Fibroblast of skin of right biceps (primary cell): ENCODE data around the gene ADCY7.

Experiments used
- DNase-seq: peaks from one replicate; pipeline ENCODE4 v3.0.0-alpha.2; 2013

The ADCY7 gene

GRCh38 chr16:50269061-50269705 lies 2.8 kb downstream of the ADCY7 start:
- DNase-seq = no peak

- no peak for DNase-seq
These were observed 3.6 kb downstream of the ADCY7 start for GRCh38 chr16:50269769-50270509.

- no peak for DNase-seq
These were observed 4.3 kb downstream of the ADCY7 start for GRCh38 chr16:50270510-50271147.

- no peak for DNase-seq
These were observed 5.0 kb downstream of the ADCY7 start for GRCh38 chr16:50271148-50272041.

- DNase-seq = no peak
These were observed 5.8 kb downstream of the ADCY7 start for GRCh38 chr16:50272111-50272571.

- no peak for DNase-seq
These were observed 6.5 kb downstream of the ADCY7 start for GRCh38 chr16:50272687-50273381.

GRCh38 chr16:50273382-50273690 lies 7.0 kb downstream of the ADCY7 start:
- no peak for DNase-seq

GRCh38 chr16:50273888-50274325 lies 7.6 kb downstream of the ADCY7 start:
- no peak for DNase-seq

- DNase-seq = no peak
These were observed 8.2 kb downstream of the ADCY7 start for GRCh38 chr16:50274326-50275097.

- no peak for DNase-seq
These were observed 8.7 kb downstream of the ADCY7 start for GRCh38 chr16:50275098-50275415.

- no peak for DNase-seq
These were observed 9.3 kb downstream of the ADCY7 start for GRCh38 chr16:50275428-50276325.

GRCh38 chr16:50276326-50276640 lies 9.9 kb downstream of the ADCY7 start:
- DNase-seq = no peak

- DNase-seq = no peak
These were observed 10.6 kb downstream of the ADCY7 start for GRCh38 chr16:50276801-50277555.

GRCh38 chr16:50278251-50278650 lies 11.9 kb downstream of the ADCY7 start:
- no peak for DNase-seq

- DNase-seq = no peak
These were observed 13.1 kb downstream of the ADCY7 start for GRCh38 chr16:50279504-50279865.

GRCh38 chr16:50280932-50281331 lies 14.6 kb downstream of the ADCY7 start:
- no peak for DNase-seq

GRCh38 chr16:50281391-50282009 lies 15.1 kb downstream of the ADCY7 start:
- no peak for DNase-seq

- DNase-seq = peak; percentile 11
These were observed 15.7 kb downstream of the ADCY7 start for GRCh38 chr16:50282010-50282538.

GRCh38 chr16:50282955-50283631 lies 16.7 kb downstream of the ADCY7 start:
- DNase-seq = no peak
